ENCODE results near the gene TMC6. TPM values are rescaled to one million over a fixed set of nuclear protein-coding genes. Genes with fewer than 3 reads are reported as not detected.

TMC6 gene
- total RNA-seq, 2 donors from 2014 or later = 83.5 to 119 TPM

GRCh38 chr17:78129351-78130089 lies 965 bp upstream of the TMC6 start:
- intact Hi-C loops (cut with DNase I, micrococcal nuclease) = no loop called here
- ATAC-seq (no peak), DNase-seq (no peak)

- DNase-seq = peak in 1 of 2 donors; percentile 64
- intact Hi-C loops (cut with DNase I, micrococcal nuclease) = no loop called here
- peak; percentile 50 for ATAC-seq
These were observed 536 bp downstream of the TMC6 start for GRCh38 chr17:78127888-78128550.

GRCh38 chr17:78127239-78127887 lies 1.2 kb downstream of the TMC6 start:
- peak; percentile 81 to 82 for DNase-seq
- intact Hi-C loops (cut with DNase I, micrococcal nuclease) = no loop called here
- ATAC-seq = peak; percentile 45

GRCh38 chr17:78126895-78127238 lies 1.7 kb downstream of the TMC6 start:
- intact Hi-C loops (cut with DNase I, micrococcal nuclease) = no loop called here
- ATAC-seq (no peak), DNase-seq (no peak)

GRCh38 chr17:78125976-78126894 lies 2.3 kb downstream of the TMC6 start:
- DNase-seq (no peak), ATAC-seq (no peak)
- intact Hi-C loops (cut with DNase I, micrococcal nuclease) = no loop called here

GRCh38 chr17:78125138-78125913 lies 3.2 kb downstream of the TMC6 start:
- DNase-seq (no peak), ATAC-seq (no peak)
- intact Hi-C loops (cut with DNase I, micrococcal nuclease) = no loop called here

- intact Hi-C loops (cut with DNase I, micrococcal nuclease) = no loop called here
- ATAC-seq = no peak
These were observed 3.8 kb downstream of the TMC6 start for GRCh38 chr17:78124836-78125137.

GRCh38 chr17:78124081-78124835 lies 4.3 kb downstream of the TMC6 start:
- DNase-seq (peak in 1 of 2 donors; percentile 32), ATAC-seq (no peak)
- intact Hi-C loops (cut with DNase I, micrococcal nuclease) = no loop called here

More at GRCh38 chr17:78124836-78125137, 3.8 kb downstream of the TMC6 start:
- DNase-seq = no peak

- intact Hi-C loops (cut with DNase I, micrococcal nuclease) = no loop called here
- ATAC-seq = no peak
- no peak for DNase-seq
These were observed 5.2 kb downstream of the TMC6 start for GRCh38 chr17:78123258-78123929.

GRCh38 chr17:78122931-78123249 lies 5.7 kb downstream of the TMC6 start:
- DNase-seq (no peak), ATAC-seq (no peak)
- intact Hi-C loops (cut with DNase I, micrococcal nuclease) = no loop called here

GRCh38 chr17:78122216-78122930 lies 6.2 kb downstream of the TMC6 start:
- intact Hi-C loops (cut with DNase I, micrococcal nuclease) = no loop called here
- DNase-seq = no peak
- ATAC-seq = no peak

- intact Hi-C loops (cut with DNase I, micrococcal nuclease) = no loop called here
- no peak for DNase-seq
- ATAC-seq = no peak
These were observed 6.7 kb downstream of the TMC6 start for GRCh38 chr17:78121801-78122215.

- no peak for DNase-seq
- intact Hi-C loops (cut with DNase I, micrococcal nuclease) = no loop called here
- no peak for ATAC-seq
These were observed 7.4 kb downstream of the TMC6 start for GRCh38 chr17:78120971-78121800.

GRCh38 chr17:78120537-78120936 lies 8.0 kb downstream of the TMC6 start:
- intact Hi-C loops (cut with DNase I, micrococcal nuclease) = no loop called here
- DNase-seq (no peak), ATAC-seq (no peak)

- ATAC-seq = no peak
- no peak for DNase-seq
- intact Hi-C loops (cut with DNase I, micrococcal nuclease) = loop anchor here (5.0 to 10.0 kb wide), 3 partner anchors 56 to 126 kb away; no protein-coding TSS in a partner anchor
These were observed 9.7 kb downstream of the TMC6 start for GRCh38 chr17:78118801-78119241.
